GM18502 (cell line): Measurements from ENCODE around the gene TENM4.
"Not testable (repeated sequence)": the region's sequence is repeated elsewhere in the genome, so short reads cannot be mapped to it uniquely, and the experiment has no call there.

ENCODE experiments used
- ATAC-seq: cut with Tn5 transposase; IDR thresholded peaks from one replicate; pipeline ENCODE4 v1.9.1; 2021; ENCODE audit warnings: mild to moderate bottlenecking; ENCODE audit not compliant: unreplicated experiment, poor library complexity

The TENM4 gene

DNA sequence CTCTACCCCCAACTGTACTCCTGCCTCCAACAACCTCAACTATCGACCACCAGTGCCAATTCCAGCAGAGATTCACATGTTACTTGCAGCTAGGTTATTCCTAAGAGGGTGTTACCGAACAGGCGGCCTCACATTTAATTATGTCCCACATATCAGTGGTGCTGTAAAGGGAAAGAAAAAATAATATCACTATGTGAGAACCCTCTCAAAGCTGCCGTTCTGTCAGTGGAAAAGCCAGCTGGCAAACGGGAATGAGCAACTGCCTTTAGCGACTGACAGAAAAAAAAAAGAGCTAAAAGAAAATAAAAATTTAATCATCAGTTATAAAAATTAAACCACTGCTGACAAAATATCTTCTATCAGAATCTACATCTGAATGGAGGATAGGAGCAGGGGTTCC, 595.3 kb downstream of the TENM4 start:
- ATAC-seq, result no peak

DNA sequence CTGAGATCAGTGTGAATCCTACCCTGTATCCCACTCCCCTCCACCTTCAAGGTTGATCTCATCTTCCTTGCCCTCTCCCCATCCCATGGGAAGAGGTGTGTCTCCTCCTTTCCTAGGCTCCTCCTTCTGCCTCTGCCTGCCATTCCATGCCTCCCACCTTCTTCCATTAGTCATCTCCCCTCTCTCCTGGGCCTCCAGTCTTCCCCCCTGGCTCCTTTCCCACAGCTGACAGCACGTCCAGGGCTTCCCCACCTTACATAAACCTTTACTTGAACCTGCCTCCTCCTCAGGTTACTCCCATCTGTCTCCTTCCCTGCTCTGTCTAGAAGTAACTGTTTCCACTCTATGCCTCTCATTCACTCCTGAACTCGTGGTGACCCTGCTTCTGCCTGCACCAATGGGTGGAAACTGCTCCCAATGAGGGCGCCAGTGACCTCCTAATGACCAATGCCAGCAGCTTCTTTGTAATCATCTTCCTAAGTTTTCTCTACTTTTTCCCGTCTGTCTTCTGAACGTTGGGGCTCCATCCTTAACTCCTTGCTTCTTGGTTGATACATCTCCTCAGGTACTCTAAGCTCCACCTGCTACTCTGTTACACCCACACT, 599.3 kb downstream of the TENM4 start:
- no peak for ATAC-seq

- no peak for ATAC-seq
Measured at GRCh38 chr11:78840623-78841022, 600.2 kb downstream of the TENM4 start.

DNA sequence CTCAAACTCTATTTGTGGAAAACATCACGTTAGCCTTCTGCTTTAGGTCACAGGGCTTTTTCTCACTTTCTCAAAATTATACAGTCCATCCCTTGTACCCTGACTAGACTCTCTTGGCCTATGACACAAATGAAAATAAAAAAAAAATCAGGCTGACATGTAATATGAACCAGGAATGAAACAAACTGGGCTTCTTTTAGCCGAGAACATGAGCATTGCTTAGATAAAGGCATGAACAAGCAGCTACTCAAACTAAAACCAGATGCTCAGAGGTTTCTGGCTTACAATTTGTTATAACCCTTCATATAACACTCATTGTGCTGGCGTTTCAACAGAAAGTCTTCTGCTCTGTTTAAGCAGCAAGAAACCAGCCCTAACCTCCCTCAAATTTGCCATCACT, 600.6 kb downstream of the TENM4 start:
- no peak for ATAC-seq

DNA sequence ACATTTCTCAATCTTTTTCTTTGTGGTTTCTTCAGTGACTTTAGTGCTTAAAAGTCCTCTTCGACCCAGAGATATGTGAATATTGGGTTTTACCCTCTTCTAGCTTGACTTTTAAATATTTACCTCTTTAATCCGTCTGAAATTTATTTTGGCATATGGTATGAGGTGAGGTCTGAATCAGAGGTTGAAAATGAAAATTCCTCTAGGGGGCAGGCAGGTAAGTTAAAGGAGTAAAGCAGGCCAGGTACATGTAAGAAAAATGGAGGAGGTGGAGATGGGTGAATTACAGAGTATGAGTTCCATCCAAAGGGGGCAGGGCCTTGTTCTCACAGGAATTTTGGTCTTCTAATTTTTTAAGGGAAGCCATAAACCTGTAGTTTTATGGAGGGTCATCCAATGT, 602.4 kb downstream of the TENM4 start:
- no peak for ATAC-seq

GRCh38 chr11:78835646-78836045, 605.2 kb downstream of the TENM4 start:
- no peak for ATAC-seq

GRCh38 chr11:78834886-78835285, 605.9 kb downstream of the TENM4 start:
- no peak for ATAC-seq

DNA sequence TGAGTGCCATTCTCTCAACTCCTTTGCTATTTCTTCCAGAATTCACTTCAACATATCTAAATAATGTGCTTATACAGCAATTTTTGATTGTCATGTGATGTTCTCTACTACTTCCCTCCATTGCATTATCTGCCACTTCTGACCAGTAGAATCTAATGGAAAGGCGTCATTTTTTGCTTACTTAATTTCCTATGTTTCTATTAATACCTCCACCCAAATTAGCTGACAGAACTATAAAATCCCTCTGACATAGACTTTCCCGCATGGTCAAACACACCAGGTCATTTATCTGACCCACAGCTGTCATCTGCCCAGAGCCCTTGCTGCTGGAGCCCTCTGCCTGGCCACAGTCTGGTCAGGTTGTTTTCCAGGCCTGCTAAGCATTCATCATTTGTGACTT, 607.6 kb downstream of the TENM4 start:
- ATAC-seq, result no peak

DNA sequence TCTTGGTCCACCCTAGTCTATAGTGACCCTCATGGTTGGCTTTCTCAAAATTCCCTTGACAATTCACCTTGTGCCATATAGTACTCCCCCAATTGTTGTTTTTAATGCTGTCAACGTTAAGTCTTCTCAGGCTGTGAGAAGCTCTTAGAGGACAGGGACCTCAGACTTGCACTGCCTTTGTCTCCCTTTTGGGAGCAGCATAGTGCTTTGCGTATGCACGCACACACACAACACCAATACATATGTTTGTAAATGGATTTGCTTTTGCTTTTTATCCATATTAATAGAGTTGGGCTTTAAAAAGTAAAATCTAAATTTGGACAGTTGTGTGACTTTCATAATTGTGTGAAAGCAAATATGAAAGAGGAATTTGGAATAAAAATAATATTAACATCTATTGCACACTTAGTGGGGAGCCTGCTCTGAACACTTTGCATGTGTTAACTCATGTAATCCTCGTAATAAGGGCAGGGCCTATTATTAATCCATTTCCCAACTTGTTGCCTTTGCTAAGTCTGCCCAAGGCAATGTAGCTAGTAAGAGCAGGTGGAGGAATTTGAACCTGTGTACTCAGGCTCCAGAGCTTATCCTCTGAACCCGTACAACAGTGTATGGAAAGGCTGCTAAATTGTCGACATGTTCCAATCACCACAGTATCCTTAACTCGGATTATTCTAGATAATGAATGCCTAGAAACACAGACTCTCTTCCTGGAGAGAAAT, 608.4 kb downstream of the TENM4 start:
- ATAC-seq, result no peak

DNA sequence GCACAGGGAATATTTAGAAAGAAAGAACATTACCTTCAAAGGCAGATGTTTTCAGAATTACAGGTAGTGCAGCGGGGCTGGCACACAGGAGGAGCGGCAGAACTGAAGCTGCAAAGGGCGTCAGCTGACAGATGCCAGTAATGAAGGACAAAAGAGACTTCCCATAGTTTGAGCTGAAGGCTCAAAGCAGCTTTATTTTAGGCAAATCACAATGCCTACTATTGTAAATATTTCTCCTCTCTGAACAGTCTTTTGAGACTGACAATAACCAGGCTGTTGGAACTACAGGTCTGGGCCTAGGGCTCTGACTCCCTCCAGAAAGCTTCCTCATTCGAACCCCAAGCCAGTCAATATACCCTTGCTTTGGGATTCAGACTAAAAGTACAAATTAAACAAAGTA, 609.3 kb downstream of the TENM4 start:
- no peak for ATAC-seq

DNA sequence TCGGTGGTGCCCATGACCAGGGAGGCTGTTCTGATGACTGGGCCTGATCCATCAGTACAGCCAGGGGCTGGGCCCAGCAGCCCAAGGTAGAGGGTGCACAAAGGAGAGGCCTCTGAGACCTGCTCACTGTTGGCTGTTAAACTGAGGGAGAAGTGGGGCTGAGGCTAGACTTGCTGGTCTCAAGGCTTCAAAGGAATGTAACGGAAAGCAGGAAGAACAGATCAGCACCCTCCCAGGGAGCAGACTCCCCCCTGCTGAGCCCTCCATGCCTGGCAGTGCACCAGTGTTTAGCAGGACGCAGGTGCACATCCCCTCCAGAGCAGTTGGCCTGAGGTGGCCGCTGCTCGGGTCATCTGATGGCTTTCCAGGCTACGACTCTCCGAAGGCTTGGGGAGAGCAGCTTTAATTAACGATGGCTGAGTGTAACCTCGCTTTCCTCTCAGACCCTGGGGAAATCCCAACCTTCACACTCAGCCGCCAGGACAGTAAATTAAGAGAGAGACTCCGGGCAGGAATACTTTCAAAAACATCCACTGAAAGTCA, 610.5 kb downstream of the TENM4 start:
- ATAC-seq, result no peak

DNA sequence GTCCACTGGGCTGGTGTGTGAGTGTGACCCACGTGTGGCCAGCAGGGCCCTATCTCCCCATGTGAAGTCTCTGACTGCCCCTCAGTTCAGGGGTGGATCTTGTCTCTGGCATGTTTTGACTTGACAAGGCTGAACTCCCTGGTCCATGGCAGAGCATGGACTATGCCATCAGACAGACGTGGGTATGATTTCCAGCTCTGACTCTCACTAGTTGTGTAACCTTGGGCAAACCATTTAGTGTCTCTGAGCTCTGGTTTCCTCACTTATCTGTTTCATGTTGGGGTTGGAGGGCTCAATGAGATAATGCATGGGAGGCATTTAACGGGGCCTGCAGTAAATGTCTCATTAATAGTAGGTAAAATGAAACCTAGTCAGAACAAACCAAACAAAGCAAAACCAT, 611.7 kb downstream of the TENM4 start:
- no peak for ATAC-seq

- ATAC-seq, result no peak
Measured at GRCh38 chr11:78828676-78829075, 612.2 kb downstream of the TENM4 start.

DNA sequence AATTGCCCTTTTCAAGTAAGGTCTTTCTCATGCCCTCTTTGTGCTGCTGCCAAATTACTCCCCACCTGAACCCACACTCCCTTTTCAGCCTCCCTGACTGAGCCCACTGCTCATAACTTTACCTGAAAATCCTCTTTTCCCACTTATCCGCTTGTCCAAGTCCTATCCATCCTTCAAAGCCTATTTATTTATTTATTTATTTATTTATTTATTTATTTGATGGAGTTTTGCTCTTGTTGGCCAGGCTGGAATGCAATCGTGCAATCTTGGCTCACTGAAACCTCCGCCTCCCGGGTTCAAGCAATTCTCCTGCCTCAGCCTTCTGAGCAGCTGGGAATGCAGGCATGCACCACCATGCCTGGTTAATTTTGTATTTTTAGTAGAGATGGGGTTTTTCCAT, 613.5 kb downstream of the TENM4 start:
- not testable (repeated sequence) for ATAC-seq

- no peak for ATAC-seq
Measured at GRCh38 chr11:78825591-78826020, 615.2 kb downstream of the TENM4 start.

- ATAC-seq, result no peak
Measured at GRCh38 chr11:78823588-78823987, 617.2 kb downstream of the TENM4 start.

- ATAC-seq, result no peak
Measured at GRCh38 chr11:78822931-78823423, 617.9 kb downstream of the TENM4 start.

DNA sequence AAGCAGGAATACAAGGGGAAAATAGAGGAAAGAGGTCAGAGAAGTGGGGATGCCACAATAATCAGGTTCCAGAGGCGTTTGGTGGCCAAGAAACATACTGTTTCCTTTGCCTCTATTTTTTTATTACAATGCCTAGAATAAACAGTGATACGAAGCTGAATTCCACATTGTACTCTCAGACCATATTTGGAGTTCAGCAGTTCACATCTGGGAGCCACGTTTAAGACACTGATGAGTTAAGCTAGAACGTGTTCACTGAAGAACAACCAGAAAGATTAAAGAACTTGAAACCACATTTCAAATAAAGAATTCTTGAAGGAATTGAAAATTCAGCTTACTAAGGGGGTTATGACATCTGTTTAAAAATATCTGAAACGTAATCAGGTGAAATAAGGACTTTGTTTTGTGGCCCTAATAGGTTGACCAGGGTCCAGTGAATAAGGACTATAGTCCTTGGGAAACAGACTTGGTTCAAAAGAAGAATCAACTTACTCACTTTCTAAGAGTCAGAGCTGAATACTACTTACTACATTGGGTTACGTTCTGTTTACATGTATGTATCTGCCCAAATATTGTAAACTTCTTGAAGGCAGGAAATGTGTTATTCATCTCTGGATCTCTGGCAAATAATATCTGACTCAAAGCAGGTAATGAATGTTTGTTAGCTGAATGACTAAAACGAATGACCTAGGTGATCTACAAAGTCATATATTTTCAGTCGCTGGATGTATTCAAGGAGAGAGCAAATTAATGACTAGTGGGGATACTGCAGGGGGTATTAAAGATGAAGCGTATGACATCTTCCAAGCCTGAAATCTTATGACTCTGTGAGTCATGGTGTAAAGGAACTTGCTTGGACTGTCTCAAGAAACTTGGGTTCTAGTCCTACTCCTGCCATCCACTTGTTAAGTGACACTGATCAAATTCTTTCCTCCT, 619.2 kb downstream of the TENM4 start:
- no peak for ATAC-seq

GRCh38 chr11:78820741-78821140, 620.1 kb downstream of the TENM4 start:
- ATAC-seq, result no peak

DNA sequence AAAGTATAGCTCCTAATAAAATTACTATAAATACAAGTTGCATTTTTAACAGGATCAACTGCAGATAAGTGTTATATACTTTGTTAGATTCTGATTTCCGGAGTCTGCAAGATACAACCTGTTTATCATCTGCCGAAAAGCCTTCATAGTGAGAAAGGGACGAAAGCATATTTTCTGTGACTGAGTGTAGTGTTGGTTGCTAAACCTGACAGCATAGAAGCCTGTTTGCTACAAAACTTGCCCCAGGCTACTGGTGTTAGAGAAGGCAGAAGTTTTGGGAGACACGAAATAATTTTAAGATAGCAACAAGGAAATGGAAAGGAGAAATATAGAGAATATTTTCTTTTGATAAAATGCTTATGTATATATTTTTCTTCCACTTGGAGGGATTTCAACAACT, 622.6 kb downstream of the TENM4 start:
- ATAC-seq, result no peak

DNA sequence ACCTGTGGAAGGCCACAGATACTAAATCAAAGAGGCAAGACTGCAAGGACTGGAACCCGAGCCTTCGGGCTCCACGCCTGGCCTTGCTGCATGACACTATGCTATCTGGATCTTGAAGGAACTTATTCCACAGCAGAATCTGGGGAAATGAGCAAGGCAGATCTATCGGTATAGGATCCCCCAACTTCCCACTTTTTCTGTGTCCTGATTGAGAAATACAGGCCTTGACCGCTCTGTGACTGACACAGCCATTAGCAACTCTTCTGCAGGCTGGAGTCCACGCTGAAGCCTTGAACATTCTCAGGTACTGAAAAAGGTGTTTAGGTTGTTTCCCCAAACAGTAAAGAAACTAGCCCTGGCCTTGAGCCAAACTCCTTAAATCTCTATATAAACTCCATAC, 625.0 kb downstream of the TENM4 start:
- no peak for ATAC-seq
